SIG-M5 treated with dmso at 0.1 percent for 504 hours (cell line): Measurements from ENCODE around the gene CREBBP.
A peak's percentile ranks its signal among the peaks of the same experiment; 100 is the strongest.

Source experiments
- DNase-seq: peaks from one replicate; lab custom pipeline; 2025; ENCODE audit not compliant: unreplicated experiment; lab: John Stamatoyannopoulos, UW

The CREBBP gene

GRCh38 chr16:3856367-3857141 lies 24.0 kb downstream of the CREBBP start:
- DNase-seq = no peak

- DNase-seq = peak; percentile 80
Observed at GRCh38 chr16:3854750-3855541, 25.6 kb downstream of the CREBBP start.

GRCh38 chr16:3850544-3850899 lies 30.0 kb downstream of the CREBBP start:
- no peak for DNase-seq

- no peak for DNase-seq
Observed at GRCh38 chr16:3849751-3850543, 30.6 kb downstream of the CREBBP start.

GRCh38 chr16:3846595-3847091 lies 33.9 kb downstream of the CREBBP start:
- no peak for DNase-seq

GRCh38 chr16:3846087-3846486 lies 34.4 kb downstream of the CREBBP start:
- no peak for DNase-seq

- DNase-seq = no peak
Observed at GRCh38 chr16:3842994-3843393, 37.5 kb downstream of the CREBBP start.

- no peak for DNase-seq
Observed at GRCh38 chr16:3841729-3842508, 38.6 kb downstream of the CREBBP start.

- DNase-seq = no peak
Observed at GRCh38 chr16:3839402-3840184, 40.9 kb downstream of the CREBBP start.

- no peak for DNase-seq
Observed at GRCh38 chr16:3838600-3839401, 41.7 kb downstream of the CREBBP start.

GRCh38 chr16:3837851-3838586 lies 42.5 kb downstream of the CREBBP start:
- DNase-seq = no peak

GRCh38 chr16:3836641-3837040 lies 43.9 kb downstream of the CREBBP start:
- DNase-seq = no peak

GRCh38 chr16:3835089-3835602 lies 45.4 kb downstream of the CREBBP start:
- DNase-seq = no peak

GRCh38 chr16:3832668-3833067 lies 47.8 kb downstream of the CREBBP start:
- DNase-seq = no peak

- no peak for DNase-seq
Observed at GRCh38 chr16:3830625-3831254, 49.8 kb downstream of the CREBBP start.

GRCh38 chr16:3829631-3830536 lies 50.6 kb downstream of the CREBBP start:
- no peak for DNase-seq

- DNase-seq = no peak
Observed at GRCh38 chr16:3825940-3826339, 54.6 kb downstream of the CREBBP start.
